Pulmonary artery endothelial cell (primary cell): Measurements from ENCODE around the gene UGT1A3. TPM values are rescaled to one million over a fixed set of nuclear protein-coding genes. Genes with fewer than 3 reads are reported as not detected.

Experiments
- DNase-seq: peaks from one replicate; pipeline ENCODE4 v3.0.0-alpha.2; 2011; ENCODE audit warnings: low read depth, low spot score
- total RNA-seq: library from RNA; depleted of rRNA; stranded (reverse); fragments of >200 nt; gene quantifications from 2 replicates; pipeline ENCODE4 v1.2.3, GENCODE V29; 2014

Gene UGT1A3
- total RNA-seq, 1 donor from 2014 or later = not detected

GRCh38 chr2:233794128-233794658 is 65.4 kb downstream of the UGT1A3 start:
- no peak for DNase-seq

DNA sequence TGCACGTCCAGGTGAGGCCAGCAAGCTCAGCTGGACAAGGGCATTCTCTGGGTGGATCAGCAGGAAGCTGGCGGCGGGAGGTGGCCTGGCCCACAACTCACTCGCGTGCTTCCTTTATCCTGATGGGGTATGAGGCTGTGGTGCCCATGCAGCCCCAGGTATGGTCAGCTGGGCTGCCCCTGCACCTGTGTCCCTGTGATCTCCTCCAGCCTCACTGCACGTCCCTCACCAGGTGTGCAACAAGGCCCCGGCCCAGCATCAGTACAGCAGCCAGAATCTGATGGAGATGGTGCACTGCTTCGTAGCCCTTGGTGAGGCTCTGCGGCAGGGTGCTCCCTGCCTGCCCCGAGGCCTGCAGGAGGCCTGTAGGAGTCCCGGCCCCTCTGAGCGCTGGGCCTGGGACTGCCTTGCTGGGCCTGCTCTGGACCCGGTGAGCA is 66.9 kb downstream of the UGT1A3 start:
- no peak for DNase-seq

DNA sequence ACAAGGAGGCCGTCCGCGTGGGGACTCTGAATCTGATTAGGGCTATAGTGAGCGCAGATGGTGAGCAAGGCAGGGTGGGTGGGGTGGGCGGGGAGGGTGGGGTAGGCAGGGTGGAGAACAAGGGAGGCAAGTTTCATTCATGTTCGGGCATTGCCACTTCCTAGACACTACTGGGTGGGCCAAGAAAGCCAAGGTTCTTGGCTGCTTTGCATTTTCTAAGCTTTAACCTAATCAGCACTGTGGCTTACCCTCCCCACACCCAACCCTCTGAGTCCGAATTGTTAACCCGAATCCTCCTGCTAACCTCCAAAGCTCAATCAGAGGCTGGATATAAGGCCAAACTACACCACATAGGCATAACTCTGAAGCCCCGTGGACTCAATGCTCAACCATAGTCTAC is 67.4 kb downstream of the UGT1A3 start:
- no peak for DNase-seq

DNA sequence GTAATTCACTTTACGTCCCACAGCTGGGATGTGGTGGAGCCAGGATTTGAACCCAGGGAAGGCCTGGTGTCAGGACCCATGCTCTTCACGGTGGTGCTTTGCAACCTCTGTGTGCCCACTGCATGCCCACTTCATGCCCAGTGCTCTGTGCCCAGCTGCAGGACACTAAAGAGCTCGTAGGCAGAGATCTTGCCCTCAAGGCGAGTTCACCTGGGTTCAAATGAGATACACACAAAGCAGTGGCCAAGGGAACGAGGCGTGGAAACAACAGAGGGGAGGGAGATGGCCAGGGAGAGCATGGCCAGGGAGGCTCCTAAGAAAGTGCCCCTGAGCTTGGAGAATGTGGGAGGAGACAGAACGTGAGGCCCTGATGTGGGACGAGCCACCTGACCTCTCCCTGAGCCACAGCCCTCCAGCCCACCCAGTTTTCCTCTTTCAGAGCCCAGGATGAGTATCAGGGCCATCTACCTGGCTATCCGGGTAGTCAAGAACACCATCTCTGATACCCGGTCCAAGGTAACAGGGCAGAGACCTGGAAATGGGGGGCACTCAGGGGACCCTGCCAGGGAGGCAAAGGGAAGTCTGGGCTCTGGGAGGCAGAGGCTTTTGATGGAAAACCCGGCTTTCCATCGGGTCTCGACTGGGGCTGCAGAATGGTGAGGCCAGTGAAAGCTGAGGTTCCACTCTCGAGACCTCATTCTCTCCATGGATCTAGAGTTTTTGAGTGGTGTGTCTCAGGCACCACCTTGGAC is 69.7 kb downstream of the UGT1A3 start:
- no peak for DNase-seq

GRCh38 chr2:233799087-233799665 is 70.3 kb downstream of the UGT1A3 start:
- DNase-seq = no peak

DNA sequence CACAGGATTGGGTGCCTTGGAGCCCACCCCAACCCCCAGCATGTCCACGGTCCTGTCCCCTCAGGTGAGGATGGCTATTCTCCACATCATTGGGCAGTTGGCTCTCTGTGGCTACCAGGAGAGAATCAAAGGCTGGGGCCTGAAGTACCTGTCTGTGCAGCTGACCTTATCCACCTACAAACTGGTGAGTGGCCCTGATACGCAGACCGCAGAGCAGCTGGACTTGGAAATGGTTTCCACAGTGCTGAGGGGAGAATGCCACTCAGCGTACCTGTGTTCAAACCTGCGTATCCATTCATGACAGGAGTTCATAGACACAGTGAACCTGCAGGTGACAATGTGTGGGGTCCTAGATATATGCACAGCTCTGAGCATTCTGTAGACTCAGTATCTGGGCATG is 70.9 kb downstream of the UGT1A3 start:
- DNase-seq = no peak

DNA sequence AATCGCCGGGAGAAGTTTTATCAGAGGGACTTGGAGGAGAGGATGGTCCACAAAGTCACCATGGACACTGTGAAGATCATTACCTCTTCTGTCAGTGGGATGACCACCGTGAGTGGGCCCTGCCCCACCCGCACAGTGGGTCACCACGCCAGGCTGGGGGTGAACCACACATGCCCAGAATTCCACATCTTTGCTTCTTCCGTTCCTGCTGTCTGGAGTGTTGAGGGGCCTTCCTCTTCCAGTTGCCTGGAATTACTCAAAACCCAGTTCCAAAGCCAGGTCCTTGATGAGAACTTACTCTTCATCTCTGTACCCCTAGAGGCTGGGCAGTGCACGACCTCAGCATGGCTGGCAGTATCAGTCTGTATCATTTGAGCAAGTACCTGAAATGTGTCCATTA is 71.4 kb downstream of the UGT1A3 start:
- DNase-seq = no peak

DNA sequence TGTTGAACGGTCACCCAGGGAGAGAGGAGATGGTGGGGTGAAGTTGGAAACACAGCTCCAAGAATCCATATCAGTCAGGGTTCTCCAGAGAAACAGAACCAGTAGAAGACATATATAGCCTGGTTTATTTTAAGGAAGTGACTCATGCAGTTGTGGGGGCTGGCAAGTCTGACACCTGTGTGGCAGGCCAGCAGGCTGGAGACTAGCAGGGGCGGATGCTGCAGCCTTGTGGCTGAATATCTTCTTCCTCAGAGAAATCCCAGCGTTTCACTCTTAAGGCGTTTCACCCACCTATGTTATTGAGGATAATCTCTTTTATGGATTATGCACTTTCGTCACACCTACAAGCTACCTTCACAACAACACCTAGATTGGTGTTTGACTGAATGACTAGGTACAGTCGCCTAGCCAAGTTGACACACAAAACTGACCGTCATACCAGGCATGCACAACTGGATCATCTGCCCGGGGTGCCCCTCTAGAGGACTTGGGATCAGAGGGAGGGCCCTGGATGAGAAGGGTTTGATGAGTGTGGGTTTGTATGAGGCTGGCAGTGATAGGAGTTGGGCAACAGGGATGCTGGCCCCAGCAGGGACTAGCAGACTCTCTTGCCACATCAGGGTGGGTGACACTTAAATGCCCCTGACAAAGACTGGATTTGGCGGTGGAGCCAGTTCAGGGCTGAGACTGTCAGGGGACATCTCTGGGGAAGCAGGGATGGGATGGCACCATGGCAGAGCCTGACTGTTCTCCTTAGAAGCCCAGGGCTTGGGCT is 72.7 kb downstream of the UGT1A3 start:
- DNase-seq = no peak

DNA sequence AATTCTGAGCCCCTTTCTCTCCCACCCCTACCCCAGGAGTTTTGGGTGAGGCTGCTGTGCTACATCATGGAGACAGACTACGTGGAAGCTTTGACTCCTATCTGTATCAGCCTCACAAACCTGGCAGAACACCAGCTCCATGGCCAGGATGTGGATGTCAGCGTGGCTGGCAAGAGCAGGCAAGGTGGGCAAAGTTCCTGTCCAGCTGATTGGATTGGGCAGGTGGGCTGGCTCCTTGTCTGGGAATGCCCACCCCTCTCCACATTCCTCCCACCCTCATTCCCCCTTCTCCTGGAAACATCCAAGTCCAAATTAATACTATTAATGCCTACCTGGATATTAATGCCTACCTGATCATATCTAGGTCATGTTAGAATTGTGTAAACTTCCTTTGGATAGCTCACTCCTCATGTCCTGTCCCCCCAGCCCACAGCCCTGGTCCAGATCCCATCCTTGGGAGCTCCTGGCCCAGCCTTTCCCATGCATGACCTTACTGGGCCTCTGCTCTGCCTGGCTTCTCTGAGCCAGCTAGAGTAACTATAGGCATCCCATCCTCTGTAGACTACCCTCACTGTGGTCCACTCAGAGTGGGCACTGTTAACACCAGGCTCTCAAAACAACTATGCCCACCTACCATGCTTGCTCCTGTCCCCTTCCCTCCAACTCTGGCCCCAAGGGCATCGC is 73.4 kb downstream of the UGT1A3 start:
- DNase-seq = no peak

GRCh38 chr2:233803292-233803911 is 74.6 kb downstream of the UGT1A3 start:
- DNase-seq = no peak

- no peak for DNase-seq
These were observed 75.2 kb downstream of the UGT1A3 start for GRCh38 chr2:233803994-233804393.

DNA sequence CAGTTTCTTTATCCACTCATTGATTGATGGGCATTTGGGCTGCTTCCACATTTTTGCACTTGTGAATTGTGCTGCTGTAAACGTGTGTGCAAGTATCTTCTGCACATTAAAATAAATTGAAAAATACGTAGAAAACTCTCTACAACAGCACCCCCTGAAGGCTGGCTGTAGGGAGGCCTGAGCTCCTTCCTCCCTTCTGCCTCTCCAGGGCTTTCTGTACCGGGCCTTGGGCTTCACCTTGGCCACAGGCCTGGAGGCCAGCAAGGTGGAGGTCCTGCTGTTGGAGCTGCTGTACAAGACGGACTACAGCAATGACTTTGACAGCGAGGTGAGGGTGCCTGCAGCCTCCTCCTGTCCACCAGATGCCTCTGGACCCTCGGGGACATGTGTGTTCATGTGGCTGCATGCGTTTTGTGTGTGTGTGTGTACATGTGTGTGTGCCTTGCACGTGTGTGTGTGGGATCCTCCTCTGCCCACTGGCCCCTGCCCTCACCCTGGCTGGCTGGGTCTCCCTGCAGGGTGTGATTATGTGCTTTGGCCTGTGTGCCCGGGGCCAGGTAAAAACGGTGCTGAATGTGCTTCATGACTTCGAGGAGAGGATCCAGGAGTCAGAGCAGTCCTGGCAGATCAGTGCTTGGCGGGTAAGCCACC is 78.5 kb downstream of the UGT1A3 start:
- no peak for DNase-seq

DNA sequence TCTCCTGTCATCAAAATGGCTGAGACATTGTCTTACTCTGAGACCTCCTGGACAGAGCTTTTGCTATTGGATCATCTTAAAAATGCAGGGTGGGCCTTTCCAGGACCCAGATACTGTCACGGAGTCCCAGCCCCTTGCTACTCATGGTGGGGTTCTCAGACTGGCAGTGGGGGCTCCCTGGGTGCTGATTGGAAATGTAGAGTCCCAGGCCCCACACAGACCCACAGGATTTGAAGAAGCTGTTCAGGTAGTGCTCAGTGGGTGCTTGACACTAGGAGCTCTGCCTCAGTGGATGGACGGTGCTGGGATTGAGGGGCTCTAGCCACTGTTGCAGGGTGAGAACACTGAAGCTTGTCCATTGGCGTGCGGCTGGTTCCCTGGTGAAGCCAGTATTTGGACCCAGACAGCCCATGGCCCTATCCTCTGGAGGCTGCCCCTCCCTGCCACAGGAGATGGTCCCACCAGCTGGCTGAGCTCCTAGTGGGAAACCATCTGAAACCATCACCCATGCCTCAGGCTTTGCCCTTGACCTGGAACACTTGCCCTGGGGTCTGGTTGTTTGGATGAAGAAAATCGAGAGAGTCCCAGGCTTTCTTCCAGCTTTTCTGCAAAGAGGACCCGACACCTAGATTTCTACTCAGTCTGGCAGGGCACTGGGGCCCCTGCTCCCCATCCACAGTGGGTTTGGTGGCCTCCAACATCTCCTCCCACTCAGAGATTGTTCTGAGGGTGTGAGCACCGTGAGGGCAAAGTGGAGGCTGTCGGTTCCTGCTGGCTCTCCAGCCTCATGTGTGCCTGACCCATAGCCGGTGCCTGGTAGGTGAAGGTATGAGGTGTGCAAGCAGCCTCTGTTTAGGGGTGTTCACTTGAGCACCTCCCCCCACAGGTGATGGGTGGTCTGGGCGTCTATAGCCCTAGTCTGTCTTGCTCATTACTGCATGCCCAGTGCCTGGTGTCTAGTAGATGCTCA is 79.4 kb downstream of the UGT1A3 start:
- DNase-seq = no peak

DNA sequence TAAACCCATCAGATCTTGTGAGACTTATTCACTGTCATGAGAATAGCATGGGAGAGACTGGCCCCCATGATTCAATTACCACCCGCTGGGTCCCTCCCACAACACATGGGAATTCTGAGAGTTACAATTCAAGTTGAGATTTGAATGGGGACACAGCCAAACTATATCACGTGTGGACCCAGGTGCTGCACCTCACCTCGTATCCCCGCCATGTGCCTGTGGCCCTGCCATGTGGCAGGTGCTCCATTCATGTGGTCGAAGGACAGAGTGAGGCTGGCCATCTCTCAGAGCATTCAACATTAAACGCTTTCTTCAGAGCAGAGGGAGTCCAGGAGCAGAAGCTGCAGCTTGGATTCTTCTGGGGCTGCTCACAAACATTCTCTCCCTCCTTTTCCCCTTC is 81.5 kb downstream of the UGT1A3 start:
- DNase-seq = no peak

- no peak for DNase-seq
These were observed 82.2 kb downstream of the UGT1A3 start for GRCh38 chr2:233811087-233811486.

DNA sequence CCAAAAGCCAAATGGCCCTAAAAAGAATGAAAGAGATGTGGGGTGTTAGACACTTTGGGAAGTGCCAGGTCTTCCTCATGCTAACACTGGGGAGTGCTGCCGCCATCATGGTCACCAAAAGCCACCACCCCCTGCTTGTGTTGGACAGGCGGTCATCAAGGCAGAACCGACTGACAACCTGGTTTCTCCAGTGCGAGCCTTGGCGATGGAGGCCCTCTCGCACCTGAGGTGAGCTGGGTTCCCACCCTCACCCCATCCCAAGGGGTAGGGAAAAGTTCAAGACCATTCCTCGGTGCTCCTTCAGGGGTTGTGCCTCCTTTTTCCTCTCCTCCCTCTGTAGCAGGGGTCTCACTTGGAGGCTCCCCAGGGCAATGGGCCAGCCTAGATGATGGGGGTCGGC is 82.9 kb downstream of the UGT1A3 start:
- no peak for DNase-seq

- DNase-seq = no peak
These were observed 84.6 kb downstream of the UGT1A3 start for GRCh38 chr2:233813236-233814055.

- no peak for DNase-seq
These were observed 85.4 kb downstream of the UGT1A3 start for GRCh38 chr2:233814056-233814835.
